Frontal cortex (tissue), 4 donors: ENCODE data around the gene CHSY1. TPM values are rescaled to one million over a fixed set of nuclear protein-coding genes. Genes with fewer than 3 reads are reported as not detected.

Experiments used
- DNase-seq, 2 donors: peaks; one replicate each; pipeline ENCODE4 v3.0.0; 2012; ENCODE audit warnings: low spot score in 2 of 2
- FAIRE-seq: peaks from 2 replicates; lab custom pipeline; 2012; peaks lifted over from hg19 to GRCh38; lab: Jason Lieb, UNC
- total RNA-seq: library from RNA; depleted of rRNA; stranded (reverse); fragments of >200 nt; gene quantifications from one replicate; pipeline ENCODE4 v1.2.3, GENCODE V29; 2014
- donor health status: control.
- donor health status: control.
- donor health status: control.

CHSY1 gene
- total RNA-seq, 1 donor from 2014 or later: 22.8 TPM

DNA sequence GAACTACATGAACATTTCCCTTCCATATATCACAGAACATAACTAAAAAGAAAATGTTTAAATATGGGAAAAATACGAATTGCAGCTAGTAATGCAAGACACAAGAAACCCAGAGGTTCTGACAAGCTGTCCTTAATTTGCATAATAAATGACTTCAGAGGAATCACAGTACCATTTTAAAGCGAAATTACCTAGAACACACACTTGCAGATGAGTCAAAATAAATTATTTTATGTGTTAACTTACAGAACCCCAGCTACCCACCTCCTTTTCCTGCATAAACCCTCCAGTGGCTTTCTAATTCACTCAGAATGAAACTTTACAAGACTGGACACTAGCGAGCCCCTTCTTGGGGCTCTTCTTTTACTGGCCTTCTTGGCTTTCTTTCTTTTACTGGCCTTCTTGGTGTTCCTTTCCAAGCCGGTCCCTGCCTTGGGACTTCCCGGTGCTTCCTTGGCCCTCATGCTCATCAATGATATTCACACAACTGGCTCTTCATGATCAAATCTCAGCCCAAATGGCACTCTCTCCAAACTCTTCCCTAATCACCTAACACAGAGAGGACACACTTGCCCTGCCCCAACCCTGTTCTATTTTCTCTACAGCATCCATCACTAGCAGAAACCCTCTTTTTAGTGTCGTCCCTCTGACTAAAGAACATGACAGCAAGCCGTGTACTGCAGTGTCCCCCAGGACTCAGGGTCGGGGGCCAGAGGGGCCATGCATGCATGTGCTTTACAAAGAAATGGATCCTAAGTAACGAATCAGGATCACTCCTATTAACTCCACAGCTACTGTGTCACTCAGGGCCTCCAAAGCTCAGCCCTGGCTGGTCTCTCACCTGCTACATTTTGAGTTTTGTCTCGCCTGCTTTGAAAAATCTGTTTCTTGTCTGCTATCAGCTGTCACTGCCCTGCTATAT lies 4.8 kb downstream of the CHSY1 start:
- no peak for FAIRE-seq
- DNase-seq: no peak

GRCh38 chr15:101246391-101246790 lies 5.5 kb downstream of the CHSY1 start:
- DNase-seq (no peak), FAIRE-seq (no peak)

DNA sequence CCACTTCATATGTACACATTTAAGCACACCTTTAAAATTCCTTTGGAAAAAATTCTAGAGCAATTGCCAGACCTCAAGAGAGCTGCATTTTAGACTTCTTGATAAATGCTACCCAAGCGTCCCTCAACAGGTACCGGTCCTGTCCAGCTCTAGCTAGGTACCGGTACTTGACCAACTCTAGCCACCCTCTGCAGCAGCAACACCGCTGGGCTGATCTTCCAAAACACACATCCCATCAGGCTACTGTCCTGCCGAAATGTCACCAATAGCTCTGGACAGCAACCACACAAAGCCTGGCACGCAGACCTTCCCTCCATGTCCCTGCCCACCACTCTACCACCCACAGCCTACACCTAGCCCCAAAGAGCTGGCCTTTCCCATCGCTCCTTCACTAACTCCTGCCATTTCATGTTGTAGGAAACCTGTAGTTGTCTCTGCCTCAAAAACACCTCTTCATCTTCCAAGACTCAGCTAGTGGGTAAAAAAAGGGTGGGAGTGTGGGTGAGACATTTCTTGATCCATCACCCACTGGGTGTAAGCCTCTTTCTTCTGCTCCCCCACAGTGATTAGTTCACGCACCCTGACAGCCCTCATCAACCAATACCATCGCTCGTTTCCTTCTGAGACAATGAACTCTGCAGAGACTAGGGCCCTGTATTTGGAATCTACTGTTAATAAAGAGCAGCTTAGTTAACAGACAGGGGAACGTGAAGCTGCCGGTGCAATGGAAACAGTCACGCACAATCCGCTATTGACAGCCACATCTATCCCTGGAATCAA lies 6.8 kb downstream of the CHSY1 start:
- FAIRE-seq (no peak), DNase-seq (no peak)

- no peak for FAIRE-seq
- DNase-seq: no peak
Measured at GRCh38 chr15:101244036-101244781, 7.6 kb downstream of the CHSY1 start.

DNA sequence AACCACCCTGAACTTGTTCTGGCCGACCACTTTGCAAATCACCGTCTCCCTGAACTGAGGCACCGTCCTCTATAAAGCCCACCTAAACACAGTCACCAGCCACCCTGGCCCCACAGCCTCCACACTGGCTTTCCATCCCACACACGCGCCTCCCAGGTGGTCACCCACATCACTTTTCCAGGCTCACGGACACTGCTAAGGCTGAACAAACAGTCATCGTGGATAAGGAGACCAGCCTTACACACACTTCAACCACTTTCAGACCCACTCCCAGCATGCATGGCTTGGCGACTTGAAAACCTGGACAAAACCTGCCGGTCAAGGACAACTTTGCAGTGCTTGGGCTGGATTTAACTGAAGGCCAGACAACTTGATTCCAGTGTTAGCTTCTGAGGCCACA lies 8.4 kb downstream of the CHSY1 start:
- FAIRE-seq: no peak
- no peak for DNase-seq

DNA sequence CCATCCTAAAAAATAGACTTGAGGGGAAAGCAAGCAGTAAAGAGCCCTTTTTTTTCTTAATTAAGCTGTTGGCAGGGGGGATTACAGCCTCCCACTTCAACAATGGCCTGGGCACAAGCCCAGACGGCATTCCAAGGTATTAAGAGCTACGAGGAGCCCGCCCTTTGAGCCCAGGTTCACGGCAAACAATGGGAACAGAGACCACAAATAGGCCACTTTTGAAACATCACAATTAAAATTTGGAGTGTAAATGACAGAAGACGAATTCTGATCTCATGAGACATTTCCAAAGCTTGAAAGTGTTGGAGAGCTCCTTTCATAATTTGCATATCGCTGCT lies 8.9 kb downstream of the CHSY1 start:
- DNase-seq (no peak), FAIRE-seq (no peak)

GRCh38 chr15:101242160-101242998 lies 9.5 kb downstream of the CHSY1 start:
- no peak for FAIRE-seq
- DNase-seq: no peak

DNA sequence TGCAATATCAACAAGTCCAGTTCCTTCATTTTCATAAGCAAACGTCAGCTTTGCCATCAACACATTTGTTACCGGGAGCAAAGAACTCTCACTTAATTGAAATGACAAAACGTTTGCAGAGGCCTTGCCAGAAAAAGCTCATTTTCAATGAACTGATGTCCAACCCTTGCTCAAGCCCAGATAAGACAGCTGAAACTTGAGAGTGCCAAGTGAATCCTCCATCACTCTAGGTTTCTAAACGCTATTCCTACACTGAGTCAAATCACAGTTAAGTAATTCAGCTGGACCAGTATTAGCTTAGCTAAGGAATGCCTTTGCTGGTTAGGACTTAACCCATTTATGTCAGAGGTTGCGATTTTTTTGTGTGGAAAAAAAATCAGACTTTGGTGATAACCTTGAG lies 11.5 kb downstream of the CHSY1 start:
- no peak for FAIRE-seq
- DNase-seq: no peak

- DNase-seq (no peak), FAIRE-seq (no peak)
Measured at GRCh38 chr15:101239724-101240136, 12.1 kb downstream of the CHSY1 start.

DNA sequence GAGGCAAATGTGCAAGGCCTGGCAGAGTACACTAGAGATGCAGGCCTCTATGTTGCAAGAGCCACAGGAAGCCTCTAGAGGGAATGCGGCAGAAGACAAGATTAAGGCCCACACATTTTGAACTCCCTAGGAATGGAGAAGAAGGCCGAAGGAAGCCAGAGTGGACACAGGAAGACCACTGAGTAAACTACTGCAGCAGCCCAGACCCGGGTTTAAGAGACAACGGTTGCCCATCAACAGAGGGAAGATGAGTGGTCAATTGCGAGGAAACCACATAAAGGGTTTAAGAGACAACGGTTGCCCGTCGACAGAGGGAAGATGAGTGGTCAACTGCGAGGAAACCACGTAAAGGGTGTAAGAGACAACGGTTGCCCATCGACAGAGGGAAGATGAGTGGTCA lies 14.6 kb downstream of the CHSY1 start:
- FAIRE-seq (no peak), DNase-seq (no peak)

- FAIRE-seq (no peak), DNase-seq (no peak)
Measured at GRCh38 chr15:101233651-101234280, 18.1 kb downstream of the CHSY1 start.

DNA sequence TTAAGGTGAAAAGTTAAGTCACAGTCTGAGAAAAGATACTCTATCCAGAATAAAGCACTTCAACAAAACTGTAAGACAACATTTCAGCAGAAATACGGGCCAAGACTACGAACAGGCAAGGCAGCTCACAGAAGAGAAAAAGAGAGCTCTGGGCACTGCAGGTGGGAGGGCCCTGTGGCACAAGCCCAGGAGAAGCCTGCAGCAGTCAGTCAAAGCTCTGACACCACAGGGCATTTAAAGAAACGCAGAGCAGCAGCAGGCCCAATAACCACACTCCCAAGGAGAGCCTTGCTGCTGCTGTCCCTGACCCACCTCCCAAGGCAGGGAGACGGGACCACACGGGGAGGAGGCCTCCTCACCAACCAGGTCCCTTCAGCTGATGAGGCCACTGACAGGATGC lies 19.2 kb downstream of the CHSY1 start:
- FAIRE-seq: no peak
- DNase-seq: no peak

GRCh38 chr15:101228313-101228712 lies 23.5 kb downstream of the CHSY1 start:
- DNase-seq: no peak
- no peak for FAIRE-seq

DNA sequence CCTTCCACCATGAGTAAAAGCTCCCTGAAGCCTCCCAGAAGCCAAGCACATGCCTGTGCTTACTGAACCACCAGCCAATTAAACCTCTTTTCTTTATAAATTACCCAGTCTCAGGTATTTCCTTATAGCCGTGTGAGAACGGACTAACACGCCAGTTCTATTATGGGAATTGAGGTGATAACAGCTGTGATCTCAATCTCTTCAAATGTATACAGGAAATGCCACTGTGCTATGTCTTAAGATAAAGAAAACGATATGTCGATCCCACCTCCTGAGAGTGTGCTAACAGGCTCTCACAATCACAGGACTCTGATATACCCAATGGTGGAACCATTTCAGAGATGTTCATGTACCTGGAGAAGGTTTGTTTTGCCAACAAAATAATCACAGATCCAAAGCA lies 26.2 kb downstream of the CHSY1 start:
- no peak for DNase-seq
- no peak for FAIRE-seq

- DNase-seq: no peak
- FAIRE-seq: no peak
Measured at GRCh38 chr15:101221902-101222301, 29.9 kb downstream of the CHSY1 start.

DNA sequence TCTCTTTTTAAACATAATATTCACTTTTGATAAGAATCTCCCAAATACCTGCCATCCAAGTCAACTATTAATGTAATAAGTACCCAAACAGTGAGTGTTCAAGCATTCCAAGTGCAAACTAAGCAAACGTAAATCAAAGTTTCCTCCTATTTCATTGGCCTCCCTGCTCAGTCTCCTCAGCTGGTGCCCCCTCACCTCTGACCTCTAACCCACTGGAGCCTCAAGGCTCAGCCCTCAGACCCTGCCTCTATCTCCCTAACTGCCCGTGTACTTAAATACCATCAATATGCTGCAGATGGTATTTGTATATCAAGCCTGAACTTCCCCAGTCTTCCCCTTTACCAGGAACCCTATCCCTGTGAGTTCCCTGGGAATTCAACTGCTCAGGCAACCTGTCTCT lies 31.8 kb downstream of the CHSY1 start:
- FAIRE-seq (no peak), DNase-seq (no peak)

- FAIRE-seq: no peak
- DNase-seq: no peak
Measured at GRCh38 chr15:101219441-101219840, 32.4 kb downstream of the CHSY1 start.

- FAIRE-seq (no peak), DNase-seq (no peak)
Measured at GRCh38 chr15:101217446-101217845, 34.4 kb downstream of the CHSY1 start.

GRCh38 chr15:101216100-101216499 lies 35.7 kb downstream of the CHSY1 start:
- FAIRE-seq: no peak
- no peak for DNase-seq
